Endothelial cell (in vitro differentiated cells): ENCODE data around the gene SORCS3. TPM values are rescaled to one million over a fixed set of nuclear protein-coding genes. Genes with fewer than 3 reads are reported as not detected.

Experiments used
- DNase-seq: peaks from one replicate; pipeline ENCODE4 v3.0.0; 2021; ENCODE audit warnings: low spot score
- H3K27ac Mint-ChIP-seq: one replicate; pipeline ENCODE4 v1.8.0; 2021; ENCODE audit warnings: mixed read lengths, inconsistent platforms; ENCODE audit not compliant: unreplicated experiment
- H3K27me3 Mint-ChIP-seq: one replicate; pipeline ENCODE4 v1.8.0; 2021; ENCODE audit warnings: mild to moderate bottlenecking, moderate library complexity, mixed read lengths, inconsistent platforms; ENCODE audit not compliant: unreplicated experiment
- H3K36me3 Mint-ChIP-seq: one replicate; pipeline ENCODE4 v1.8.0; 2021; ENCODE audit warnings: mild to moderate bottlenecking, low read depth, mixed read lengths, inconsistent platforms; ENCODE audit not compliant: unreplicated experiment
- H3K4me1 Mint-ChIP-seq: one replicate; pipeline ENCODE4 v1.8.0; 2021; ENCODE audit warnings: mild to moderate bottlenecking, mixed read lengths, inconsistent platforms; ENCODE audit not compliant: unreplicated experiment
- H3K4me3 Mint-ChIP-seq: one replicate; pipeline ENCODE4 v1.8.0; 2021; ENCODE audit warnings: mild to moderate bottlenecking, mixed read lengths, inconsistent platforms; ENCODE audit not compliant: unreplicated experiment
- H3K9me3 Mint-ChIP-seq: one replicate; pipeline ENCODE4 v1.8.0; 2021; ENCODE audit warnings: mixed read lengths, inconsistent platforms; ENCODE audit not compliant: unreplicated experiment
- CTCF ChIP-seq: fragments of 200-600 bp; sonication (generic); IDR thresholded peaks from one replicate; pipeline ENCODE4 v1.5.0; 2021; ENCODE audit warnings: antibody characterized with exemption; ENCODE audit not compliant: unreplicated experiment
- total RNA-seq: library from RNA; stranded (reverse); fragmentation: NEBNext Ultra II Directional; extraction: Animal tissue kit (Norgen Biotek cat#: 25700); gene quantifications from one replicate; pipeline ENCODE4 v1.2.1, GENCODE V29; 2021; ENCODE audit not compliant: unreplicated experiment

Gene SORCS3
- total RNA-seq, 1 donor from 2014 or later = not detected

- Mint-ChIP-seq H3K27ac (no peak overlapping the region), H3K36me3 (no peaks in the 10 kb centered on the region), H3K4me3 (no peak overlapping the region), H3K4me1 (no peaks in the 10 kb centered on the region), H3K27me3 (peaks cover 3% of the 10 kb centered on the region), H3K9me3 (no peaks in the 10 kb centered on the region)
- no peak for TF ChIP-seq CTCF
- no peak for DNase-seq
Measured at GRCh38 chr10:104767282-104767681, 126.2 kb downstream of the SORCS3 start.

- Mint-ChIP-seq H3K9me3 (no peaks in the 10 kb centered on the region), H3K27me3 (peaks cover 3% of the 10 kb centered on the region), H3K4me1 (no peaks in the 10 kb centered on the region), H3K4me3 (no peak overlapping the region), H3K27ac (no peak overlapping the region), H3K36me3 (no peaks in the 10 kb centered on the region)
- DNase-seq = no peak
- no peak for TF ChIP-seq CTCF
Measured at GRCh38 chr10:104767745-104768144, 126.7 kb downstream of the SORCS3 start.

GRCh38 chr10:104773105-104773504 is 132.0 kb downstream of the SORCS3 start:
- Mint-ChIP-seq H3K4me1 (no peaks in the 10 kb centered on the region), H3K36me3 (no peaks in the 10 kb centered on the region), H3K27me3 (peaks cover 3% of the 10 kb centered on the region), H3K4me3 (no peak overlapping the region), H3K27ac (no peak overlapping the region), H3K9me3 (no peaks in the 10 kb centered on the region)
- no peak for TF ChIP-seq CTCF
- no peak for DNase-seq

GRCh38 chr10:104774234-104774633 is 133.1 kb downstream of the SORCS3 start:
- no peaks in the 10 kb centered on the region for H3K9me3 Mint-ChIP-seq
- no peak for TF ChIP-seq CTCF
- no peaks in the 10 kb centered on the region for H3K36me3 Mint-ChIP-seq
- H3K27ac Mint-ChIP-seq = no peak overlapping the region
- H3K4me3 Mint-ChIP-seq = no peak overlapping the region
- peaks cover 3% of the 10 kb centered on the region for H3K27me3 Mint-ChIP-seq
- DNase-seq = no peak
- no peaks in the 10 kb centered on the region for H3K4me1 Mint-ChIP-seq

GRCh38 chr10:104777086-104777799 is 136.2 kb downstream of the SORCS3 start:
- Mint-ChIP-seq H3K9me3 (no peaks in the 10 kb centered on the region), H3K4me3 (no peak overlapping the region), H3K27me3 (no peaks in the 10 kb centered on the region), H3K36me3 (no peaks in the 10 kb centered on the region), H3K4me1 (no peaks in the 10 kb centered on the region), H3K27ac (no peak overlapping the region)
- no peak for DNase-seq
- TF ChIP-seq CTCF = no peak
